Thyroid gland (tissue), 4 donors: ENCODE results near the gene PIK3CG.

Experiments used
- CTCF ChIP-seq, 6 experiments: fragments of 200-600 bp in 3 of 6; fragments of 450-650 bp in 3 of 6; sonication (generic) in 3 of 6; IDR thresholded peaks; one replicate each; pipeline ENCODE4 v1.5.1; 2016 to 2019; ENCODE audit warnings: antibody characterized with exemption in 6 of 6, mild to moderate bottlenecking in 2 of 6, inconsistent platforms in 1 of 6, moderate library complexity in 1 of 6
- POLR2A ChIP-seq, 2 donors: fragments of 450-650 bp; IDR thresholded peaks; one replicate each; pipeline ENCODE4 v1.6.1; 2017; ENCODE audit warnings: antibody characterized with exemption in 2 of 2, mild to moderate bottlenecking in 2 of 2, moderate library complexity in 1 of 2

- TF ChIP-seq POLR2A (IDR thresholded peaks at IDR 0.05), result no peak
- no peak for TF ChIP-seq CTCF (IDR thresholded peaks at IDR 0.05)
Measured at GRCh38 chr7:106936236-106936635, 71.2 kb downstream of the PIK3CG start.
